ENCODE results near the gene TRPM3.

DNA sequence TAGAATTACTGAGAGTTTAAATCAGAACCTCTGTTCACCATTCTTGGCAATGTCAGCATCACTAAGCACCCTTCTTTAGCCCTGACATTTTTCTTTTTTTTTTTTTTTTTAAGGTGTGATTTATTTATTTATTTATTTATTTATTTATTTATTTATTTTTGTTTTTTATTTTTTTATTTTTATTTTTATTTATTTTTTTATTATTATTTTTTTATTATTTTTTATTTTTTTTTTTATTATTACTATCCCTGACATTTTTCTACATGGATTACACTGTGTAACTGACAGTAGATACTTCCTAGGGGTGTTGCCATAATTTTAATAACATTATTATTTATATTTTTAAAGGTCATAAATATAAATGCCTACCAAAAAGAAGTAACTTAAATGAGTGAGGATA, 47.0 kb upstream of the TRPM3 start:
- TF ChIP-seq POLR2A (IDR thresholded peaks at IDR 0.05) (no peak), POLR2AphosphoS5 (IDR thresholded peaks at IDR 0.05; ENCODE audit: insufficient read depth in 1 of 2, low read depth in 1 of 2) (no peak)
- TF ChIP-seq, protein P1, sequence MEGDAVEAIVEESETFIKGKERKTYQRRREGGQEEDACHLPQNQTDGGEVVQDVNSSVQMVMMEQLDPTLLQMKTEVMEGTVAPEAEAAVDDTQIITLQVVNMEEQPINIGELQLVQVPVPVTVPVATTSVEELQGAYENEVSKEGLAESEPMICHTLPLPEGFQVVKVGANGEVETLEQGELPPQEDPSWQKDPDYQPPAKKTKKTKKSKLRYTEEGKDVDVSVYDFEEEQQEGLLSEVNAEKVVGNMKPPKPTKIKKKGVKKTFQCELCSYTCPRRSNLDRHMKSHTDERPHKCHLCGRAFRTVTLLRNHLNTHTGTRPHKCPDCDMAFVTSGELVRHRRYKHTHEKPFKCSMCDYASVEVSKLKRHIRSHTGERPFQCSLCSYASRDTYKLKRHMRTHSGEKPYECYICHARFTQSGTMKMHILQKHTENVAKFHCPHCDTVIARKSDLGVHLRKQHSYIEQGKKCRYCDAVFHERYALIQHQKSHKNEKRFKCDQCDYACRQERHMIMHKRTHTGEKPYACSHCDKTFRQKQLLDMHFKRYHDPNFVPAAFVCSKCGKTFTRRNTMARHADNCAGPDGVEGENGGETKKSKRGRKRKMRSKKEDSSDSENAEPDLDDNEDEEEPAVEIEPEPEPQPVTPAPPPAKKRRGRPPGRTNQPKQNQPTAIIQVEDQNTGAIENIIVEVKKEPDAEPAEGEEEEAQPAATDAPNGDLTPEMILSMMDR (IDR thresholded peaks at IDR 0.05): no peak

Measured in vagina (tissue), 2 donors.